ENCODE data around the gene GCHFR.

DNA sequence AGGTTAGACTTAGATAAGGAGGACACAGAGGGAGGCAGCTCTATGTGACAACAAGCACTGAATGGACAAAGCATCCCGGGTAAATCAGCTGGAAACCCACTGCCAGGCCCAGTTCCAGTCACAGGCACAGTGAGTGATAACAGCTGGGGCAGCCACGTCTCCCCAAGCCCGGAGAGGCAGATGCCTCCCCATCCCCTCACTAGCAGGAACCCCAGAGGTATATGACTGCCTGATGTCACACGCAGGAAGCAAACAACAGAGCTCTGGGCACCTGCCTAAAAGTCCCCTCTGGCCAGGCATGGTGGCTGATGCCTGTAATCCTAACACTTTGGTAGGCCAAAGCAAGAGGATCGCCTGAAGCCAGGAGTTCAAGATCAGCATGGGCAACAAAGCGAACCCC is 24.1 kb downstream of the GCHFR start:
- TF ChIP-seq, protein P1, sequence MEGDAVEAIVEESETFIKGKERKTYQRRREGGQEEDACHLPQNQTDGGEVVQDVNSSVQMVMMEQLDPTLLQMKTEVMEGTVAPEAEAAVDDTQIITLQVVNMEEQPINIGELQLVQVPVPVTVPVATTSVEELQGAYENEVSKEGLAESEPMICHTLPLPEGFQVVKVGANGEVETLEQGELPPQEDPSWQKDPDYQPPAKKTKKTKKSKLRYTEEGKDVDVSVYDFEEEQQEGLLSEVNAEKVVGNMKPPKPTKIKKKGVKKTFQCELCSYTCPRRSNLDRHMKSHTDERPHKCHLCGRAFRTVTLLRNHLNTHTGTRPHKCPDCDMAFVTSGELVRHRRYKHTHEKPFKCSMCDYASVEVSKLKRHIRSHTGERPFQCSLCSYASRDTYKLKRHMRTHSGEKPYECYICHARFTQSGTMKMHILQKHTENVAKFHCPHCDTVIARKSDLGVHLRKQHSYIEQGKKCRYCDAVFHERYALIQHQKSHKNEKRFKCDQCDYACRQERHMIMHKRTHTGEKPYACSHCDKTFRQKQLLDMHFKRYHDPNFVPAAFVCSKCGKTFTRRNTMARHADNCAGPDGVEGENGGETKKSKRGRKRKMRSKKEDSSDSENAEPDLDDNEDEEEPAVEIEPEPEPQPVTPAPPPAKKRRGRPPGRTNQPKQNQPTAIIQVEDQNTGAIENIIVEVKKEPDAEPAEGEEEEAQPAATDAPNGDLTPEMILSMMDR (IDR thresholded peaks at IDR 0.05), result no peak
- TF ChIP-seq POLR2A (IDR thresholded peaks at IDR 0.05), result no peak

Measured in right lobe of liver (tissue), 4 donors.